Right atrium auricular region (tissue), 2 donors: Measurements from ENCODE around the gene RIF1. TPM values are rescaled to one million over a fixed set of nuclear protein-coding genes. Genes with fewer than 3 reads are reported as not detected.

Experiments
- DNase-seq: peaks from one replicate; pipeline ENCODE4 v3.0.0-alpha.2; 2019; ENCODE audit warnings: low spot score
- H3K27ac ChIP-seq, 2 donors: fragments of 200-600 bp; sonication (generic); 1 replicate in 1 of 2; 2 replicates in 1 of 2; pipeline ENCODE4 v1.5.1; 2016 to 2019
- H3K27me3 ChIP-seq, 2 donors: fragments of 200-600 bp; sonication (generic); one replicate each; pipeline versions ENCODE4 v1.5.1 to v1.6.0; 2017 to 2019
- H3K36me3 ChIP-seq: fragments of 200-600 bp; sonication (generic); one replicate; pipeline ENCODE4 v1.5.1; 2016
- H3K4me1 ChIP-seq, 2 donors: fragments of 200-600 bp; sonication (generic); one replicate each; pipeline versions ENCODE4 v1.5.1 to v1.6.0; 2017 to 2019
- H3K4me3 ChIP-seq, 2 donors: fragments of 200-600 bp; sonication (generic); 1 replicate in 1 of 2; 2 replicates in 1 of 2; pipeline ENCODE4 v1.5.1; 2017 to 2019; ENCODE audit warnings: mild to moderate bottlenecking in 1 of 2, moderate library complexity in 1 of 2
- H3K9me3 ChIP-seq, 2 donors: fragments of 200-600 bp; sonication (generic); one replicate each; pipeline ENCODE4 v1.5.1; 2019
- CTCF ChIP-seq, 2 donors: fragments of 200-600 bp; sonication (generic); IDR thresholded peaks; one replicate each; pipeline ENCODE4 v1.5.1; 2019; ENCODE audit warnings: antibody characterized with exemption in 2 of 2
- total RNA-seq, 2 donors: library from RNA; depleted of rRNA; stranded (reverse); fragments of >200 nt; gene quantifications; one replicate each; pipeline ENCODE4 v1.1.0, GENCODE V29; 2016

The RIF1 gene
- total RNA-seq, 2 donors from 2014 or later, result 11.9 to 13.8 TPM

GRCh38 chr2:151423760-151424159, 14.1 kb downstream of the RIF1 start:
- Histone ChIP-seq H3K4me1 (no peaks in the 10 kb centered on the region), H3K9me3 (no peaks in the 10 kb centered on the region), H3K27me3 (no peaks in the 10 kb centered on the region), H3K4me3 (no peak overlapping the region), H3K36me3 (peaks cover 56% of the 10 kb centered on the region), H3K27ac (no peak overlapping the region)
- no peak for TF ChIP-seq CTCF (IDR thresholded peaks at IDR 0.05)
- DNase-seq, result no peak

GRCh38 chr2:151437630-151438029, 27.9 kb downstream of the RIF1 start:
- Histone ChIP-seq H3K27ac (no peak overlapping the region), H3K27me3 (no peaks in the 10 kb centered on the region), H3K4me3 (no peak overlapping the region), H3K4me1 (no peaks in the 10 kb centered on the region), H3K36me3 (peaks cover 83% of the 10 kb centered on the region), H3K9me3 (no peaks in the 10 kb centered on the region)
- DNase-seq, result no peak
- peak; percentile 54 to 79 for TF ChIP-seq CTCF (IDR thresholded peaks at IDR 0.05)

- no peaks in the 10 kb centered on the region for H3K4me1 ChIP-seq
- no peaks in the 10 kb centered on the region for H3K9me3 ChIP-seq
- no peak for TF ChIP-seq CTCF (IDR thresholded peaks at IDR 0.05)
- no peaks in the 10 kb centered on the region for H3K27me3 ChIP-seq
- DNase-seq, result no peak
- no peak overlapping the region for H3K27ac ChIP-seq
- peaks cover 82% of the 10 kb centered on the region for H3K36me3 ChIP-seq
- H3K4me3 ChIP-seq, result no peak overlapping the region
These were observed 28.8 kb downstream of the RIF1 start for GRCh38 chr2:151438506-151438905.

- no peak for TF ChIP-seq CTCF (IDR thresholded peaks at IDR 0.05)
- H3K9me3 ChIP-seq, result no peaks in the 10 kb centered on the region
- H3K27ac ChIP-seq, result no peak overlapping the region
- H3K36me3 ChIP-seq, result peaks cover 81% of the 10 kb centered on the region
- DNase-seq, result no peak
- no peaks in the 10 kb centered on the region for H3K27me3 ChIP-seq
- H3K4me1 ChIP-seq, result no peaks in the 10 kb centered on the region
- H3K4me3 ChIP-seq, result no peak overlapping the region
These were observed 29.4 kb downstream of the RIF1 start for GRCh38 chr2:151439127-151439526.

- Histone ChIP-seq H3K9me3 (no peaks in the 10 kb centered on the region), H3K4me1 (no peaks in the 10 kb centered on the region), H3K27ac (no peak overlapping the region), H3K27me3 (no peaks in the 10 kb centered on the region), H3K4me3 (no peak overlapping the region), H3K36me3 (peaks cover 55% of the 10 kb centered on the region)
- no peak for DNase-seq
- no peak for TF ChIP-seq CTCF (IDR thresholded peaks at IDR 0.05)
These were observed 49.7 kb downstream of the RIF1 start for GRCh38 chr2:151459358-151459757.

- Histone ChIP-seq H3K4me1 (no peaks in the 10 kb centered on the region), H3K27ac (no peak overlapping the region), H3K36me3 (peaks cover 80% of the 10 kb centered on the region), H3K9me3 (no peaks in the 10 kb centered on the region), H3K4me3 (no peak overlapping the region), H3K27me3 (no peaks in the 10 kb centered on the region)
- no peak for DNase-seq
- TF ChIP-seq CTCF (IDR thresholded peaks at IDR 0.05), result no peak
These were observed 56.1 kb downstream of the RIF1 start for GRCh38 chr2:151465771-151466170.
